ENCODE data around the gene SLC4A4.

The SLC4A4 gene

GRCh38 chr4:71583971-71584370 lies 245.2 kb downstream of the SLC4A4 start:
- DNase-seq (ENCODE audit: low read depth) = no peak
- TF ChIP-seq MAX (IDR thresholded peaks at IDR 0.05; ENCODE audit: low read depth, low read length) = no peak
- no peak for TF ChIP-seq MYC (IDR thresholded peaks at IDR 0.05; ENCODE audit: low read depth, low read length)
- no peak for TF ChIP-seq POLR2A (IDR thresholded peaks at IDR 0.05; ENCODE audit: extremely low read depth, insufficient read length)
- TF ChIP-seq, protein P1, sequence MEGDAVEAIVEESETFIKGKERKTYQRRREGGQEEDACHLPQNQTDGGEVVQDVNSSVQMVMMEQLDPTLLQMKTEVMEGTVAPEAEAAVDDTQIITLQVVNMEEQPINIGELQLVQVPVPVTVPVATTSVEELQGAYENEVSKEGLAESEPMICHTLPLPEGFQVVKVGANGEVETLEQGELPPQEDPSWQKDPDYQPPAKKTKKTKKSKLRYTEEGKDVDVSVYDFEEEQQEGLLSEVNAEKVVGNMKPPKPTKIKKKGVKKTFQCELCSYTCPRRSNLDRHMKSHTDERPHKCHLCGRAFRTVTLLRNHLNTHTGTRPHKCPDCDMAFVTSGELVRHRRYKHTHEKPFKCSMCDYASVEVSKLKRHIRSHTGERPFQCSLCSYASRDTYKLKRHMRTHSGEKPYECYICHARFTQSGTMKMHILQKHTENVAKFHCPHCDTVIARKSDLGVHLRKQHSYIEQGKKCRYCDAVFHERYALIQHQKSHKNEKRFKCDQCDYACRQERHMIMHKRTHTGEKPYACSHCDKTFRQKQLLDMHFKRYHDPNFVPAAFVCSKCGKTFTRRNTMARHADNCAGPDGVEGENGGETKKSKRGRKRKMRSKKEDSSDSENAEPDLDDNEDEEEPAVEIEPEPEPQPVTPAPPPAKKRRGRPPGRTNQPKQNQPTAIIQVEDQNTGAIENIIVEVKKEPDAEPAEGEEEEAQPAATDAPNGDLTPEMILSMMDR (IDR thresholded peaks at IDR 0.05; ENCODE audit: low read depth, low read length) = no peak
- H3K4me3 ChIP-seq (ENCODE audit: low read depth, low read length) = no peak overlapping the region

- no peak overlapping the region for H3K4me3 ChIP-seq (ENCODE audit: low read depth, low read length)
- DNase-seq (ENCODE audit: low read depth) = no peak
- TF ChIP-seq MYC (IDR thresholded peaks at IDR 0.05; ENCODE audit: low read depth, low read length) = no peak
- no peak for TF ChIP-seq MAX (IDR thresholded peaks at IDR 0.05; ENCODE audit: low read depth, low read length)
Observed at GRCh38 chr4:71584585-71584984, 245.8 kb downstream of the SLC4A4 start.

- H3K4me3 ChIP-seq (ENCODE audit: low read depth, low read length) = no peak overlapping the region
- TF ChIP-seq MAX (IDR thresholded peaks at IDR 0.05; ENCODE audit: low read depth, low read length) (no peak), POLR2A (IDR thresholded peaks at IDR 0.05; ENCODE audit: extremely low read depth, insufficient read length) (no peak), MYC (IDR thresholded peaks at IDR 0.05; ENCODE audit: low read depth, low read length) (no peak)
- TF ChIP-seq, protein P1 (IDR thresholded peaks at IDR 0.05; ENCODE audit: low read depth, low read length) = no peak
- no peak for DNase-seq (ENCODE audit: low read depth)
Observed at GRCh38 chr4:71586087-71586763, 247.4 kb downstream of the SLC4A4 start.

DNA sequence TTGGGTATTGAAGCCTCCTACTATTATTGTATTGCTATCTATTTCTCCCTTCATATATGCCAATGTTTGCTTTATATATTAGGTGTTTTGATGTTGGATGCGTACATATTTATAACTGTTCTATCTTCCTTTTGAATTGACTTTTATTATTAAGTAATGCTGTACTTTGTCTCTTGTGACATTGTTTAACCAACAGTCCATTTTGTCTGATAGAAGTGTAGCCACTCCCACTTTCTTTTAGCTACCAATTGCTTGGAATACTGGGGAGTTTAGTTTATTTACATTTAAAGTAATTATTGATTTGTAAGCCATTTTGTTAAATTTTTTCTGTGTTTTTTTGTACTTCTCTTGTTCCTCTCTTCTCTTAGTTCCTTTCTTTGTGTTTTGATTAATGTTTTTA lies 249.2 kb downstream of the SLC4A4 start:
- no peak overlapping the region for H3K4me3 ChIP-seq (ENCODE audit: low read depth, low read length)
- TF ChIP-seq MYC (IDR thresholded peaks at IDR 0.05; ENCODE audit: low read depth, low read length) (no peak), POLR2A (IDR thresholded peaks at IDR 0.05; ENCODE audit: extremely low read depth, insufficient read length) (no peak), MAX (IDR thresholded peaks at IDR 0.05; ENCODE audit: low read depth, low read length) (no peak)
- TF ChIP-seq, protein P1 (IDR thresholded peaks at IDR 0.05; ENCODE audit: low read depth, low read length) = no peak
- DNase-seq (ENCODE audit: low read depth) = no peak

GRCh38 chr4:71592793-71593192 lies 254.0 kb downstream of the SLC4A4 start:
- DNase-seq (ENCODE audit: low read depth) = no peak
- H3K4me3 ChIP-seq (ENCODE audit: low read depth, low read length) = no peak overlapping the region
- TF ChIP-seq POLR2A (IDR thresholded peaks at IDR 0.05; ENCODE audit: extremely low read depth, insufficient read length) (no peak), MAX (IDR thresholded peaks at IDR 0.05; ENCODE audit: low read depth, low read length) (no peak), MYC (IDR thresholded peaks at IDR 0.05; ENCODE audit: low read depth, low read length) (no peak)
- TF ChIP-seq, protein P1 (IDR thresholded peaks at IDR 0.05; ENCODE audit: low read depth, low read length) = no peak

- no peak for DNase-seq (ENCODE audit: low read depth)
- H3K4me3 ChIP-seq (ENCODE audit: low read depth, low read length) = no peak overlapping the region
- TF ChIP-seq MAX (IDR thresholded peaks at IDR 0.05; ENCODE audit: low read depth, low read length) = no peak
- no peak for TF ChIP-seq MYC (IDR thresholded peaks at IDR 0.05; ENCODE audit: low read depth, low read length)
- no peak for TF ChIP-seq POLR2A (IDR thresholded peaks at IDR 0.05; ENCODE audit: extremely low read depth, insufficient read length)
- TF ChIP-seq, protein P1 (IDR thresholded peaks at IDR 0.05; ENCODE audit: low read depth, low read length) = no peak
Observed at GRCh38 chr4:71593311-71593710, 254.5 kb downstream of the SLC4A4 start.
